Ishikawa (cell line): Measurements from ENCODE around the gene KLK6.

Experiments
- CEBPB ChIP-seq: IDR thresholded peaks from 2 replicates; pipeline ENCODE4 v1.6.1; 2012
- CREB1 ChIP-seq: IDR thresholded peaks from 2 replicates; pipeline ENCODE4 v1.6.1; 2012; ENCODE audit warnings: low read depth
- EP300 ChIP-seq: IDR thresholded peaks from 2 replicates; pipeline ENCODE4 v1.6.1; 2012; ENCODE audit warnings: borderline replicate concordance
- NFIC ChIP-seq: IDR thresholded peaks from 2 replicates; pipeline ENCODE4 v1.6.1; 2012
- RAD21 ChIP-seq: IDR thresholded peaks from 2 replicates; pipeline ENCODE4 v1.6.1; 2012; ENCODE audit warnings: low read depth
- TAF1 ChIP-seq: IDR thresholded peaks from 2 replicates; pipeline ENCODE4 v1.6.1; 2012; ENCODE audit warnings: low read depth, mild to moderate bottlenecking
- TCF12 ChIP-seq: IDR thresholded peaks from 2 replicates; pipeline ENCODE4 v1.6.1; 2012; ENCODE audit warnings: low read depth
- TEAD4 ChIP-seq: IDR thresholded peaks from 2 replicates; pipeline ENCODE4 v1.6.1; 2012
- YY1 ChIP-seq: IDR thresholded peaks from 2 replicates; pipeline ENCODE4 v1.6.1; 2012; ENCODE audit warnings: low read depth
- ZBTB7A ChIP-seq: IDR thresholded peaks from 2 replicates; pipeline ENCODE4 v1.6.1; 2012; ENCODE audit warnings: low read depth
- TF ChIP-seq, protein P1 (sequence below): IDR thresholded peaks from 2 replicates; pipeline ENCODE4 v1.6.1; 2012; ENCODE audit warnings: low read depth, mild to moderate bottlenecking
- TF ChIP-seq, protein P2 (sequence below): IDR thresholded peaks from 2 replicates; pipeline ENCODE4 v1.6.1; 2012

DNA sequence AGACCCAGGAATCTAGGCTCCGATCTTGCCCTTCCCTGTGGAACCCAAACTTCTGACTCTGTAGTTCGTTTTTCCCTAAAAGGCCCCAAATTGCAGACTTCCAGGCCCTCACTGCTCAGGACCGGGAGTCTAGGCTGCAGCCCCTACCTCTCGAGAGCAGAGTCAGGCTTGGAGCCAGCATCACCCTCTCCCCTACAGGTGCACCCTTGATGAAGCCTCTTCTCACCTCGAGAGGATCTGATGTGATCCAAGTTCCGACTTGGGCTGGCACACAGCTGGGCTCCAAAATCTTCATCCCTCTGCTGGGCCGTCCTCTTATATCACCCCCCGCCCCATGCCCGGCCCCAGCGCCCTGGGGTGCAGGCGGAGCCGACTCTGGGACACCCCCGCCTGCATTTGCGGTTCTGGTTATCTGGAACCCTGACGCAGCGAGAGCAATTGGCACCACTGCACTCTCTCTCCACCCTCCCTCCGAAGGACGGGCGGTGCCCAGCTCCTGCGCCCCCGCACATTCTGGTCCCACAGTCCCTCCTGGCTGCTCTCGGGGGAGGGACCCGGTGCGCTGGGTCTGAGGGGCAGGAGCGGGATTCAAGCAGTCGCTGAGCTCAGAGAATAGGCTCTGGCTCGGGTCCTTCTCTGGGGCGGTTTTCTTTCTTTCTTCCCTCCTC is 14.4 kb upstream of the KLK6 start, which contains the start of gene KLK7:
- TF ChIP-seq EP300: no peak
- TF ChIP-seq NFIC: no peak
- TF ChIP-seq TAF1: no peak
- no peak for TF ChIP-seq ZBTB7A
- TF ChIP-seq CEBPB: no peak
- TF ChIP-seq YY1: no peak
- TF ChIP-seq, protein P1, sequence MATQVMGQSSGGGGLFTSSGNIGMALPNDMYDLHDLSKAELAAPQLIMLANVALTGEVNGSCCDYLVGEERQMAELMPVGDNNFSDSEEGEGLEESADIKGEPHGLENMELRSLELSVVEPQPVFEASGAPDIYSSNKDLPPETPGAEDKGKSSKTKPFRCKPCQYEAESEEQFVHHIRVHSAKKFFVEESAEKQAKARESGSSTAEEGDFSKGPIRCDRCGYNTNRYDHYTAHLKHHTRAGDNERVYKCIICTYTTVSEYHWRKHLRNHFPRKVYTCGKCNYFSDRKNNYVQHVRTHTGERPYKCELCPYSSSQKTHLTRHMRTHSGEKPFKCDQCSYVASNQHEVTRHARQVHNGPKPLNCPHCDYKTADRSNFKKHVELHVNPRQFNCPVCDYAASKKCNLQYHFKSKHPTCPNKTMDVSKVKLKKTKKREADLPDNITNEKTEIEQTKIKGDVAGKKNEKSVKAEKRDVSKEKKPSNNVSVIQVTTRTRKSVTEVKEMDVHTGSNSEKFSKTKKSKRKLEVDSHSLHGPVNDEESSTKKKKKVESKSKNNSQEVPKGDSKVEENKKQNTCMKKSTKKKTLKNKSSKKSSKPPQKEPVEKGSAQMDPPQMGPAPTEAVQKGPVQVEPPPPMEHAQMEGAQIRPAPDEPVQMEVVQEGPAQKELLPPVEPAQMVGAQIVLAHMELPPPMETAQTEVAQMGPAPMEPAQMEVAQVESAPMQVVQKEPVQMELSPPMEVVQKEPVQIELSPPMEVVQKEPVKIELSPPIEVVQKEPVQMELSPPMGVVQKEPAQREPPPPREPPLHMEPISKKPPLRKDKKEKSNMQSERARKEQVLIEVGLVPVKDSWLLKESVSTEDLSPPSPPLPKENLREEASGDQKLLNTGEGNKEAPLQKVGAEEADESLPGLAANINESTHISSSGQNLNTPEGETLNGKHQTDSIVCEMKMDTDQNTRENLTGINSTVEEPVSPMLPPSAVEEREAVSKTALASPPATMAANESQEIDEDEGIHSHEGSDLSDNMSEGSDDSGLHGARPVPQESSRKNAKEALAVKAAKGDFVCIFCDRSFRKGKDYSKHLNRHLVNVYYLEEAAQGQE: no peak
- no peak for TF ChIP-seq RAD21
- no peak for TF ChIP-seq TCF12
- TF ChIP-seq TEAD4: no peak
- TF ChIP-seq CREB1: no peak
- TF ChIP-seq, protein P2, sequence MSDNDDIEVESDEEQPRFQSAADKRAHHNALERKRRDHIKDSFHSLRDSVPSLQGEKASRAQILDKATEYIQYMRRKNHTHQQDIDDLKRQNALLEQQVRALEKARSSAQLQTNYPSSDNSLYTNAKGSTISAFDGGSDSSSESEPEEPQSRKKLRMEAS: no peak
